ENCODE results near the gene SLC25A47. TPM values are rescaled to one million over a fixed set of nuclear protein-coding genes. Genes with fewer than 3 reads are reported as not detected.

Gene SLC25A47
- total and polyA plus RNA-seq, 2 donors (not counting 1 experiment from before 2014, with no cell fraction given) = not detected

- Histone ChIP-seq H3K9ac (ENCODE audit: low read length) (no peak overlapping the region), H3K27ac (ENCODE audit: low read length in 2 of 2) (no peak overlapping the region), H3K27me3 (replicated peaks in 1 of 4; ENCODE audit: control extremely low read depth in 1 of 4, control insufficient read depth in 3 of 4, insufficient read depth in 4 of 4, low read length in 3 of 4) (no peaks in the 10 kb centered on the region), H3K9me3 (ENCODE audit: control extremely low read depth in 1 of 3, control insufficient read depth in 2 of 3, insufficient read depth in 1 of 3, low read length in 2 of 3) (peaks cover 0 to 3% (median 0%) of the 10 kb centered on the region in 3 donors), H3K4me2 (replicated peaks; ENCODE audit: low read depth, low read length, poor library complexity, severe bottlenecking) (no peak overlapping the region), H2AFZ (ENCODE audit: insufficient read depth, low read depth, low read length, poor library complexity, severe bottlenecking) (no peak overlapping the region), H4K20me1 (ENCODE audit: control insufficient read depth, insufficient read depth, low read length, poor library complexity, severe bottlenecking) (no peaks in the 10 kb centered on the region), H3K4me3 (ENCODE audit: control extremely low read depth in 1 of 5, extremely low read depth in 1 of 5, insufficient read depth in 1 of 5, low read depth in 2 of 5, low read length in 4 of 5) (no peak overlapping the region), H3K36me3 (replicated peaks in 1 of 2; ENCODE audit: control extremely low read depth in 1 of 2, control insufficient read depth in 1 of 2, extremely low read depth in 1 of 2, insufficient read depth in 2 of 2, low read length in 1 of 2) (peaks cover 0 to 7% of the 10 kb centered on the region in 2 experiments), H3K4me1 (ENCODE audit: control insufficient read depth in 2 of 2, insufficient read depth in 2 of 2, low read length in 2 of 2) (peaks cover 11 to 32% of the 10 kb centered on the region in 2 donors), H3K79me2 (ENCODE audit: control insufficient read depth, insufficient read depth, low read length) (no peaks in the 10 kb centered on the region)
- Mint-ChIP-seq H3K27ac (no peak overlapping the region), H3K4me1 (peaks cover 22% of the 10 kb centered on the region), H3K27me3 (no peaks in the 10 kb centered on the region), H3K4me3 (no peak overlapping the region), H3K9me3 (ENCODE audit: insufficient read depth) (no peaks in the 10 kb centered on the region)
- CTCF ChIA-PET = interaction anchor here (1.2 kb wide), 1 partner anchor 14 kb away, joined by 3 read pairs; no protein-coding TSS in a partner anchor
- 87% methylated on average over 17 of the region's 18 CpGs for WGBS (ENCODE audit: insufficient coverage)
- no peak for TF ChIP-seq EZH2 (IDR thresholded peaks at IDR 0.05; ENCODE audit: borderline replicate concordance, insufficient read depth, low read depth, low read length, poor library complexity, severe bottlenecking)
- TF ChIP-seq CTCF (IDR thresholded peaks at IDR 0.05) = no peak
- POLR2A ChIA-PET = no interaction called here
- DNase-seq = no peak
- no peak for ATAC-seq (ENCODE audit: low read depth)
- intact Hi-C loops (cut with micrococcal nuclease) = no loop called here
Measured at GRCh38 chr14:100336618-100337530, 13.7 kb downstream of the SLC25A47 start.

All from B cell (primary cell).